ENCODE data around the gene FAM13A.
A peak's percentile ranks its signal among the peaks of the same experiment; 100 is the strongest.
"Not testable (repeated sequence)": the region's sequence is repeated elsewhere in the genome, so short reads cannot be mapped to it uniquely, and the experiment has no call there.

The FAM13A gene

GRCh38 chr4:89042055-89042454, 14.9 kb downstream of the FAM13A start:
- no peak for DNase-seq (ENCODE audit: low read depth)

- DNase-seq (ENCODE audit: low read depth): no peak
Measured at GRCh38 chr4:89039730-89040338, 17.2 kb downstream of the FAM13A start.

- no peak for DNase-seq (ENCODE audit: low read depth)
Measured at GRCh38 chr4:89036535-89036934, 20.4 kb downstream of the FAM13A start.

GRCh38 chr4:89031272-89031671, 25.7 kb downstream of the FAM13A start:
- no peak for DNase-seq (ENCODE audit: low read depth)

- no peak for DNase-seq (ENCODE audit: low read depth)
Measured at GRCh38 chr4:89029591-89029990, 27.4 kb downstream of the FAM13A start.

GRCh38 chr4:89026542-89026941, 30.4 kb downstream of the FAM13A start:
- DNase-seq (ENCODE audit: low read depth): no peak

GRCh38 chr4:89024051-89024675, 32.8 kb downstream of the FAM13A start:
- DNase-seq (ENCODE audit: low read depth): peak; percentile 41

- DNase-seq (ENCODE audit: low read depth): no peak
Measured at GRCh38 chr4:89023140-89023539, 33.8 kb downstream of the FAM13A start.

- DNase-seq (ENCODE audit: low read depth): no peak
Measured at GRCh38 chr4:89022426-89023128, 34.4 kb downstream of the FAM13A start.

GRCh38 chr4:89021684-89022083, 35.3 kb downstream of the FAM13A start:
- no peak for DNase-seq (ENCODE audit: low read depth)

GRCh38 chr4:89021062-89021461, 35.9 kb downstream of the FAM13A start:
- DNase-seq (ENCODE audit: low read depth): no peak

- DNase-seq (ENCODE audit: low read depth): not testable (repeated sequence)
Measured at GRCh38 chr4:89014897-89015296, 42.1 kb downstream of the FAM13A start.

- no peak for DNase-seq (ENCODE audit: low read depth)
Measured at GRCh38 chr4:89009761-89010369, 47.1 kb downstream of the FAM13A start.

- DNase-seq (ENCODE audit: low read depth): no peak
Measured at GRCh38 chr4:89009115-89009514, 47.9 kb downstream of the FAM13A start.

GRCh38 chr4:89008166-89008565, 48.8 kb downstream of the FAM13A start:
- no peak for DNase-seq (ENCODE audit: low read depth)

GRCh38 chr4:89007338-89007939, 49.5 kb downstream of the FAM13A start:
- no peak for DNase-seq (ENCODE audit: low read depth)

GRCh38 chr4:89006307-89006706, 50.7 kb downstream of the FAM13A start:
- DNase-seq (ENCODE audit: low read depth): no peak

- DNase-seq (ENCODE audit: low read depth): not testable (repeated sequence)
Measured at GRCh38 chr4:89005066-89005465, 51.9 kb downstream of the FAM13A start.

GRCh38 chr4:89001647-89002445, 55.1 kb downstream of the FAM13A start:
- DNase-seq (ENCODE audit: low read depth): no peak

- DNase-seq (ENCODE audit: low read depth): peak; percentile 35
Measured at GRCh38 chr4:89000844-89001360, 56.1 kb downstream of the FAM13A start.

GRCh38 chr4:89000382-89000781, 56.6 kb downstream of the FAM13A start:
- DNase-seq (ENCODE audit: low read depth): no peak
